ENCODE data around the gene GPRASP2. TPM values are rescaled to one million over a fixed set of nuclear protein-coding genes. Genes with fewer than 3 reads are reported as not detected.

Gene GPRASP2
- polyA plus RNA-seq, 1 donor (not counting 4 experiments of a cell fraction or from before 2014, with no cell fraction given), result 4.9 TPM

GRCh38 chrX:102696306-102696705, 15.9 kb upstream of the GPRASP2 start:
- Histone ChIP-seq H3K9me1 (ENCODE audit: control insufficient read depth, extremely low read depth, insufficient read depth, low read length) (no peaks in the 10 kb centered on the region), H3K27me3 (ENCODE audit: control insufficient read depth, extremely low read depth, insufficient read depth, low read length) (no peaks in the 10 kb centered on the region), H4K20me1 (ENCODE audit: control insufficient read depth, extremely low read depth, insufficient read depth, low read length) (no peaks in the 10 kb centered on the region), H3K4me1 (ENCODE audit: control insufficient read depth, extremely low read depth, insufficient read depth, low read length) (no peaks in the 10 kb centered on the region), H3K79me2 (ENCODE audit: control insufficient read depth, insufficient read depth, low read length) (no peaks in the 10 kb centered on the region), H2AFZ (ENCODE audit: control insufficient read depth, low read length) (no peak overlapping the region), H3K36me3 (ENCODE audit: control insufficient read depth in 2 of 2, extremely low read depth in 1 of 2, insufficient read depth in 2 of 2, low read length in 2 of 2) (no peaks in the 10 kb centered on the region), H3K4me3 (ENCODE audit: control insufficient read depth in 2 of 3, extremely low read depth in 1 of 3, insufficient read depth in 2 of 3, low read depth in 1 of 3, low read length in 3 of 3) (no peak overlapping the region), H3K9me3 (ENCODE audit: control insufficient read depth, low read depth, low read length) (no peaks in the 10 kb centered on the region), H3K27ac (ENCODE audit: control insufficient read depth, insufficient read depth, low read length) (no peak overlapping the region), H3K9ac (ENCODE audit: control insufficient read depth, extremely low read depth, insufficient read depth, low read length) (no peak overlapping the region), H3K4me2 (ENCODE audit: control insufficient read depth, extremely low read depth, insufficient read depth, low read depth, low read length) (no peak overlapping the region)
- DNase-seq (ENCODE audit: low read depth, low spot score) (no peak), FAIRE-seq (no peak)
- TF ChIP-seq EZH2 (IDR thresholded peaks at IDR 0.05; ENCODE audit: low read length), result no peak
- TF ChIP-seq, protein P1, sequence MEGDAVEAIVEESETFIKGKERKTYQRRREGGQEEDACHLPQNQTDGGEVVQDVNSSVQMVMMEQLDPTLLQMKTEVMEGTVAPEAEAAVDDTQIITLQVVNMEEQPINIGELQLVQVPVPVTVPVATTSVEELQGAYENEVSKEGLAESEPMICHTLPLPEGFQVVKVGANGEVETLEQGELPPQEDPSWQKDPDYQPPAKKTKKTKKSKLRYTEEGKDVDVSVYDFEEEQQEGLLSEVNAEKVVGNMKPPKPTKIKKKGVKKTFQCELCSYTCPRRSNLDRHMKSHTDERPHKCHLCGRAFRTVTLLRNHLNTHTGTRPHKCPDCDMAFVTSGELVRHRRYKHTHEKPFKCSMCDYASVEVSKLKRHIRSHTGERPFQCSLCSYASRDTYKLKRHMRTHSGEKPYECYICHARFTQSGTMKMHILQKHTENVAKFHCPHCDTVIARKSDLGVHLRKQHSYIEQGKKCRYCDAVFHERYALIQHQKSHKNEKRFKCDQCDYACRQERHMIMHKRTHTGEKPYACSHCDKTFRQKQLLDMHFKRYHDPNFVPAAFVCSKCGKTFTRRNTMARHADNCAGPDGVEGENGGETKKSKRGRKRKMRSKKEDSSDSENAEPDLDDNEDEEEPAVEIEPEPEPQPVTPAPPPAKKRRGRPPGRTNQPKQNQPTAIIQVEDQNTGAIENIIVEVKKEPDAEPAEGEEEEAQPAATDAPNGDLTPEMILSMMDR (optimal IDR thresholded peaks at IDR 0.05 in 1 of 3, IDR thresholded peaks at IDR 0.05 in 1 of 3, conservative IDR thresholded peaks at IDR 0.05 in 1 of 3; ENCODE audit: extremely low read depth in 1 of 3, insufficient read depth in 2 of 3, low read length in 3 of 3), result no peak
- dilution Hi-C loops (cut with MboI; ENCODE audit: extremely low pct_ligation_motif_present, low sequenced_read_pairs), result no loop called here

GRCh38 chrX:102697494-102697893, 14.8 kb upstream of the GPRASP2 start:
- H4K20me1 ChIP-seq (ENCODE audit: control insufficient read depth, extremely low read depth, insufficient read depth, low read length), result no peaks in the 10 kb centered on the region

More at GRCh38 chrX:102697494-102697893, 14.8 kb upstream of the GPRASP2 start:
- dilution Hi-C loops (cut with MboI; ENCODE audit: extremely low pct_ligation_motif_present, low sequenced_read_pairs), result no loop called here
- Histone ChIP-seq H3K27ac (ENCODE audit: control insufficient read depth, insufficient read depth, low read length) (no peak overlapping the region), H3K4me3 (ENCODE audit: control insufficient read depth in 2 of 3, extremely low read depth in 1 of 3, insufficient read depth in 2 of 3, low read depth in 1 of 3, low read length in 3 of 3) (no peak overlapping the region), H3K27me3 (ENCODE audit: control insufficient read depth, extremely low read depth, insufficient read depth, low read length) (no peaks in the 10 kb centered on the region), H3K4me2 (ENCODE audit: control insufficient read depth, extremely low read depth, insufficient read depth, low read depth, low read length) (no peak overlapping the region), H3K36me3 (ENCODE audit: control insufficient read depth in 2 of 2, extremely low read depth in 1 of 2, insufficient read depth in 2 of 2, low read length in 2 of 2) (no peaks in the 10 kb centered on the region), H3K9me1 (ENCODE audit: control insufficient read depth, extremely low read depth, insufficient read depth, low read length) (no peaks in the 10 kb centered on the region), H3K9me3 (ENCODE audit: control insufficient read depth, low read depth, low read length) (no peaks in the 10 kb centered on the region), H3K4me1 (ENCODE audit: control insufficient read depth, extremely low read depth, insufficient read depth, low read length) (no peaks in the 10 kb centered on the region), H3K9ac (ENCODE audit: control insufficient read depth, extremely low read depth, insufficient read depth, low read length) (no peak overlapping the region), H3K79me2 (ENCODE audit: control insufficient read depth, insufficient read depth, low read length) (no peaks in the 10 kb centered on the region), H2AFZ (ENCODE audit: control insufficient read depth, low read length) (no peak overlapping the region)
- no peak for DNase-seq (ENCODE audit: low read depth, low spot score)
- FAIRE-seq, result no peak
- TF ChIP-seq, protein P1 (optimal IDR thresholded peaks at IDR 0.05 in 1 of 3, IDR thresholded peaks at IDR 0.05 in 1 of 3, conservative IDR thresholded peaks at IDR 0.05 in 1 of 3; ENCODE audit: extremely low read depth in 1 of 3, insufficient read depth in 2 of 3, low read length in 3 of 3), result no peak
- TF ChIP-seq EZH2 (IDR thresholded peaks at IDR 0.05; ENCODE audit: low read length), result no peak

Measured in keratinocyte (primary cell).